T-cell (primary cell): ENCODE measurements around the gene SCARB1. TPM values are rescaled to one million over a fixed set of nuclear protein-coding genes. Genes with fewer than 3 reads are reported as not detected.

Experiments
- ATAC-seq, 4 experiments: fragments of 200-7000 bp in 3 of 4; fragments of 150-1000 bp in 1 of 4; cut with Tn5 transposase; replicated peaks in 1 of 4; 1 replicate in 3 of 4; 2 replicates in 1 of 4; pipeline ENCODE4 v1.10.0; 2021; ENCODE audit warnings: moderate library complexity in 3 of 4, mild to moderate bottlenecking in 2 of 4, moderate number of reproducible peaks in 1 of 4
- CTCF ChIA-PET, 2 donors: fragments of 300-600 bp; sonication (Branson Sonifier 250); formaldehyde crosslinking; loops; one replicate each; lab custom pipeline; 2022; ENCODE audit warnings: antibody characterized with exemption in 2 of 2; lab: Charles Lee
- POLR2A ChIA-PET, 2 donors: fragments of 300-600 bp; sonication (Branson Sonifier 250); formaldehyde crosslinking; loops; one replicate each; lab custom pipeline; 2022; ENCODE audit warnings: antibody characterized with exemption in 2 of 2; lab: Charles Lee
- DNase-seq, 35 experiments: peaks; one replicate each; pipeline versions ENCODE4 v3.0.0 to v3.0.0-alpha.2; 2013 to 2023
- H3K27ac ChIP-seq: one replicate; pipeline ENCODE4 v1.5.1; 2013; ENCODE audit warnings: low read length
- H3K27me3 ChIP-seq, 2 experiments: replicated peaks in 1 of 2; 1 replicate in 1 of 2; 2 replicates in 1 of 2; pipeline versions ENCODE4 v1.6.1 to v1.7.0; 2013; ENCODE audit warnings: low read length in 1 of 2, mixed read lengths in 1 of 2; ENCODE audit not compliant: control insufficient read depth in 2 of 2, insufficient read depth in 2 of 2; ENCODE audit errors: extremely low read depth in 1 of 2
- H3K36me3 ChIP-seq, 2 donors: 1 replicate in 1 of 2; 2 replicates in 1 of 2; pipeline versions ENCODE4 v1.6.1 to v1.7.0; 2013; ENCODE audit warnings: low read length in 1 of 2; ENCODE audit not compliant: control insufficient read depth in 2 of 2, insufficient read depth in 1 of 2; ENCODE audit errors: extremely low read depth in 1 of 2
- H3K4me1 ChIP-seq, 2 experiments: 1 replicate in 1 of 2; 2 replicates in 1 of 2; pipeline versions ENCODE4 v1.6.1 to v1.7.0; 2013; ENCODE audit warnings: low read length in 2 of 2, mixed read lengths in 1 of 2; ENCODE audit not compliant: insufficient read depth in 2 of 2, control insufficient read depth in 1 of 2; ENCODE audit errors: extremely low read depth in 1 of 2
- H3K4me3 ChIP-seq, 2 donors: 1 replicate in 1 of 2; 2 replicates in 1 of 2; pipeline versions ENCODE4 v1.5.1 to v1.7.0; 2013; ENCODE audit warnings: mild to moderate bottlenecking in 2 of 2, low read length in 1 of 2, moderate library complexity in 1 of 2; ENCODE audit not compliant: control insufficient read depth in 1 of 2; ENCODE audit errors: extremely low read depth in 1 of 2
- H3K9me3 ChIP-seq: 2 replicates; pipeline ENCODE4 v1.7.0; 2013
- H3K27ac Mint-ChIP-seq, 2 donors: one replicate each; pipeline ENCODE4 v1.8.0; 2020 to 2021; ENCODE audit warnings: mild to moderate bottlenecking in 2 of 2, mixed read lengths in 2 of 2
- H3K27me3 Mint-ChIP-seq, 2 donors: one replicate each; pipeline ENCODE4 v1.8.0; 2021 to 2022; ENCODE audit warnings: mixed read lengths in 2 of 2
- H3K36me3 Mint-ChIP-seq: one replicate; pipeline ENCODE4 v1.8.0; 2021; ENCODE audit warnings: mixed read lengths
- H3K4me1 Mint-ChIP-seq, 3 donors: one replicate each; pipeline ENCODE4 v1.8.0; 2020 to 2022; ENCODE audit warnings: mixed read lengths in 3 of 3, mild to moderate bottlenecking in 1 of 3
- H3K4me3 Mint-ChIP-seq, 3 donors: one replicate each; pipeline ENCODE4 v1.8.0; 2020 to 2022; ENCODE audit warnings: mild to moderate bottlenecking in 3 of 3, mixed read lengths in 3 of 3, moderate library complexity in 3 of 3
- H3K9me3 Mint-ChIP-seq, 3 donors: one replicate each; pipeline ENCODE4 v1.8.0; 2020 to 2022; ENCODE audit warnings: mixed read lengths in 3 of 3
- WGBS: methylation state at CpG from one replicate; pipeline ENCODE4 v1.1.5; 2013; ENCODE audit warnings: missing lambda C conversion rate; ENCODE audit not compliant: insufficient coverage; 5-methylcytosine and 5-hydroxymethylcytosine counted together
- total RNA-seq, 35 experiments: library from RNA in 6 of 35; stranded (reverse) in 6 of 35; fragments of 120-200 nt in 1 of 35; gene quantifications; one replicate each; pipeline versions ENCODE4 v1.2.1 to v1.2.4 and lab custom pipeline; 2013 to 2026

Gene SCARB1
- total RNA-seq, 5 donors from 2014 or later (not counting 1 experiment from before 2014, with no cell fraction given), result 3.1 to 5.6 (median 4.5) TPM

DNA sequence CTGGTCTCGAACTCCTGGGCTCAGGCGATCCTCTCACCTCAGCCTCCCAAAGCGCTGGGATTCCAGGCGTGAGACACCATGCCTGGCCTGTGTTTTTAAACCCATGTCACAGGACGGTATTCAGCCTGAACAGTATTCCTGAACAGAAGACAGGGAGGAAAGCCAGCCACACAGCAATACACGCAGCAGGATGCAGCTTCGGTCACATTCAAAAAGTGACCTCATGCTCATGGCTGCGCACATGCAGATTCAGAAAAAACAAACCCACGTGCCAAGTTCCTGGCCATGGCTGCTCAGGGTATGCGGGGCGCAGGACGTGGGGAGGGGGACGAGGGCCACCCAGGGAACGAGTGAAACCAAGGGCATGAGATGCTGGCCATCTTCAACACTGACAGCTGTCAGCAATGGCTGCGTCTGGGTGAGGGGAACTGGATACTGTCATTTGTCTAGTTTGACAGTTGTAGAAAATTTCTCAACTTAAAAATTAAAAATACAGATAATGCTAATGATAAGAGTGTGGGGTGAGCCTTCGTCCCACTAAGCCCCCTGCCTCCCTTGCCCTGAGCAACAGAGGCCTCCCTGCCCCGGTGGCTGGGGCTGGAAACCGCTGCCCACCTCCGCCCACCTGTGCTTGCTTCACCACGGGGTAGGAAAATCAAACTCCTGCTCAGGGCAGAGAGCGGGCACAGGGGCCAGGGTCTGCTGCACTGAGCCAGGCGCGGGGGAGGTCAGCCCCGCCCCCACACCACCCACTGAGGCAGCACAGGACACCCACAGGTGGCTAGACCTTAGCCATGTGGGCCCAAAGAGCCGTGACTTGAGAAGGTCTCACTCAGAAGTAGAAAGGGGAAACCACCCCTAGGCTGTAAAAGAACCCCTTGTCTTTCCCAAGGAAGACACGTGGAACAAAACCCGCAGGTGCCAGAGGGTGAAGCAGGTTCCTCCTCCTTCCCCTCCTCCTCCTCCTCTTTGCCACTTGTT, 84.2 kb downstream of the SCARB1 start:
- H3K36me3 Mint-ChIP-seq, result no peaks in the 10 kb centered on the region
- no peak overlapping the region for H3K4me3 Mint-ChIP-seq
- CTCF ChIA-PET, result no interaction called here
- no peaks in the 10 kb centered on the region for H3K9me3 Mint-ChIP-seq
- Histone ChIP-seq H3K9me3 (no peaks in the 10 kb centered on the region), H3K36me3 (no peaks in the 10 kb centered on the region), H3K27ac (no peak overlapping the region), H3K4me3 (no peak overlapping the region), H3K27me3 (peaks cover 0 to 10% of the 10 kb centered on the region in 2 experiments), H3K4me1 (peaks cover 0 to 10% of the 10 kb centered on the region in 2 experiments)
- DNase-seq, result no peak
- no peak for ATAC-seq
- no peak overlapping the region for H3K27ac Mint-ChIP-seq
- H3K27me3 Mint-ChIP-seq, result no peaks in the 10 kb centered on the region
- peaks cover 7 to 11% (median 9%) of the 10 kb centered on the region in 3 donors for H3K4me1 Mint-ChIP-seq
- 84% methylated on average over 18 of the region's 27 CpGs for WGBS
- POLR2A ChIA-PET, result interaction anchor here in 1 of 2 donors (0.5 kb wide), 1 partner anchor 728 kb away, joined by 4 read pairs; no protein-coding TSS in a partner anchor

GRCh38 chr12:124778411-124778810, 85.3 kb downstream of the SCARB1 start:
- peaks cover 12 to 17% (median 16%) of the 10 kb centered on the region in 3 donors for H3K4me1 Mint-ChIP-seq
- Histone ChIP-seq H3K9me3 (no peaks in the 10 kb centered on the region), H3K27ac (no peak overlapping the region), H3K4me3 (no peak overlapping the region), H3K4me1 (peaks cover 0 to 20% of the 10 kb centered on the region in 2 experiments), H3K36me3 (no peaks in the 10 kb centered on the region), H3K27me3 (peaks cover 0 to 14% of the 10 kb centered on the region in 2 experiments)
- ChIA-PET POLR2A (no interaction called here), CTCF (interaction anchor here in 1 of 2 donors (0.6 kb wide), 1 partner anchor 651 kb away, joined by 3 read pairs; no protein-coding TSS in a partner anchor)
- no peaks in the 10 kb centered on the region for H3K9me3 Mint-ChIP-seq
- no peak overlapping the region for H3K4me3 Mint-ChIP-seq
- H3K27ac Mint-ChIP-seq, result no peak overlapping the region
- no peaks in the 10 kb centered on the region for H3K36me3 Mint-ChIP-seq
- H3K27me3 Mint-ChIP-seq, result peaks cover 0 to 2% of the 10 kb centered on the region in 2 donors
- WGBS, result 69% methylated on average over 3 of the region's 12 CpGs
- ATAC-seq (no peak), DNase-seq (no peak)

GRCh38 chr12:124777399-124778372, 86.0 kb downstream of the SCARB1 start:
- no peak overlapping the region for H3K27ac ChIP-seq
- no peak overlapping the region for H3K27ac Mint-ChIP-seq
- DNase-seq, result no peak
- ChIA-PET POLR2A (no interaction called here), CTCF (interaction anchor here in 1 of 2 donors (0.5 to 0.6 kb wide), 2 partner anchors 388 to 650 kb away, joined by 3 read pairs; no protein-coding TSS in a partner anchor)
- ATAC-seq, result no peak
- H3K36me3 Mint-ChIP-seq, result no peaks in the 10 kb centered on the region
- peaks cover 0 to 20% of the 10 kb centered on the region in 2 experiments for H3K4me1 ChIP-seq
- H3K27me3 Mint-ChIP-seq, result peaks cover 2% of the 10 kb centered on the region in 2 donors
- no peak overlapping the region for H3K4me3 ChIP-seq
- no peaks in the 10 kb centered on the region for H3K9me3 ChIP-seq
- H3K4me3 Mint-ChIP-seq, result no peak overlapping the region
- H3K27me3 ChIP-seq, result peaks cover 0 to 17% of the 10 kb centered on the region in 2 experiments
- H3K36me3 ChIP-seq, result no peaks in the 10 kb centered on the region
- H3K4me1 Mint-ChIP-seq, result peaks cover 12 to 17% (median 16%) of the 10 kb centered on the region in 3 donors
- WGBS, result 94% methylated on average over 18 of the region's 31 CpGs
- H3K9me3 Mint-ChIP-seq, result no peaks in the 10 kb centered on the region

GRCh38 chr12:124776125-124776513, 87.5 kb downstream of the SCARB1 start:
- CTCF ChIA-PET, result no interaction called here
- Mint-ChIP-seq H3K9me3 (no peaks in the 10 kb centered on the region), H3K4me1 (peaks cover 18 to 21% (median 20%) of the 10 kb centered on the region in 3 donors), H3K27ac (no peak overlapping the region), H3K27me3 (peaks cover 6 to 8% of the 10 kb centered on the region in 2 donors), H3K4me3 (no peak overlapping the region), H3K36me3 (no peaks in the 10 kb centered on the region)
- POLR2A ChIA-PET, result no interaction called here
- no peak for DNase-seq
- peaks cover 0 to 28% of the 10 kb centered on the region in 2 experiments for H3K4me1 ChIP-seq
- H3K27ac ChIP-seq, result no peak overlapping the region
- WGBS, result 100% methylated on average over 3 of the region's 5 CpGs
- H3K9me3 ChIP-seq, result no peaks in the 10 kb centered on the region
- no peak overlapping the region for H3K4me3 ChIP-seq
- H3K36me3 ChIP-seq, result no peaks in the 10 kb centered on the region
- ATAC-seq, result no peak
- peaks cover 0 to 30% of the 10 kb centered on the region in 2 experiments for H3K27me3 ChIP-seq

DNA sequence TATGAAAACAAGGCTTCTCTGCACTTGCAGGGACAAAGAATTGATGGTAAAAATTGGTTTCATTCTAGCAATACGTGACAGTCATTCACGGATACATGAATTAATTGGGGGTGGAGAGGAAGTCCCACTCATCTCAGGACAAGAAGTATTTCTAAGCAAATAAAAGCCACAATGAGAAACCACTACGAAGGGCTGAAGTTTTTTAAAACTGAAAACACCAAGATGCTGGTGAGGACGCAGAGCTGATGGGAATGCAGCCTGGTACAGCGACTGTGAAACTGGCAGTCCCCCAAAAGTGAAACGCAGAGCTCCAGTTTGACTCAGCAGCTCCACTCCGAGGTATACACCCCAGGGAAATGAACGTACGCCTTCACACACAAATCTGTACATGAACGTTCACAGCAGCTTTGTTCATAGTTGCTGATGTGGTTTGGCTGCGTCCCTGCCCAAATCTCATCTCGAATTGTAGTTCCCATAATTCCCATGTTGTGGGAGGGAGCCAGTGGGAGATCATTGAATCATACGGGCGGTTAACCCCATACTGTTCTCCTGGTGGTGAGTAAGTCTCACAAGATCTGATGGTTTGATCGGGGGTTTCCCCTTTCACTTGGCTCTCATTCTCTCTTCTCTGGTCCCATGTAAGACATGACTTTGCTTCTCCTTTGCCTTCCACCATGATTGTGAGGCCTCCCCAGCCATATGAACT, 89.0 kb downstream of the SCARB1 start:
- no peak overlapping the region for H3K27ac Mint-ChIP-seq
- CTCF ChIA-PET, result interaction anchor here in 1 of 2 donors (0.6 to 0.7 kb wide), 2 partner anchors 13 to 298 kb away, joined by 3 to 9 read pairs; no protein-coding TSS in a partner anchor

More for the DNA sequence above, 89.0 kb downstream of the SCARB1 start:
- peaks cover 0 to 28% of the 10 kb centered on the region in 2 experiments for H3K4me1 ChIP-seq
- peaks cover 18 to 21% (median 20%) of the 10 kb centered on the region in 3 donors for H3K4me1 Mint-ChIP-seq
- H3K9me3 ChIP-seq, result no peaks in the 10 kb centered on the region
- POLR2A ChIA-PET, result no interaction called here
- H3K36me3 ChIP-seq, result no peaks in the 10 kb centered on the region
- peak overlapping the region; percentile 50 to 62 (median 50) for H3K4me3 Mint-ChIP-seq
- H3K27me3 Mint-ChIP-seq, result peaks cover 6 to 8% of the 10 kb centered on the region in 2 donors
- H3K4me3 ChIP-seq, result peak overlapping the region in 1 of 2 donors; percentile 32
- peak overlapping the region; percentile 23 for H3K27ac ChIP-seq
- 1% methylated on average over 6 of the region's 15 CpGs for WGBS
- H3K9me3 Mint-ChIP-seq, result no peaks in the 10 kb centered on the region
- no peaks in the 10 kb centered on the region for H3K36me3 Mint-ChIP-seq
- DNase-seq (peak in 22 of 35 experiments; percentile 9 to 66 (median 26)), ATAC-seq (peak; percentile 39 to 80 (median 64))
- peaks cover 0 to 42% of the 10 kb centered on the region in 2 experiments for H3K27me3 ChIP-seq
